ENCODE results near the gene SHISA4.
"Not testable (repeated sequence)": the region's sequence is repeated elsewhere in the genome, so short reads cannot be mapped to it uniquely, and the experiment has no call there.

Gene SHISA4, protein sequence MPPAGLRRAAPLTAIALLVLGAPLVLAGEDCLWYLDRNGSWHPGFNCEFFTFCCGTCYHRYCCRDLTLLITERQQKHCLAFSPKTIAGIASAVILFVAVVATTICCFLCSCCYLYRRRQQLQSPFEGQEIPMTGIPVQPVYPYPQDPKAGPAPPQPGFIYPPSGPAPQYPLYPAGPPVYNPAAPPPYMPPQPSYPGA

GRCh38 chr1:201888282-201889089 is at the start of gene SHISA4:
Gene SHISA4 (plus strand): TSS chr1:201888898. CDS start chr1:201888995, 97 bp downstream.
- Histone ChIP-seq H3K27me3 (peaks cover 47% of the 10 kb centered on the region), H3K9me3 (no peaks in the 10 kb centered on the region), H4K20me1 (peaks cover 6% of the 10 kb centered on the region; the same call in 1 of the 2 replicates), H3K9ac (no peak within 1 kb of the TSS), H3K4me3 (peak within 1 kb of the TSS; percentile 38), H3K4me2 (peak within 1 kb of the TSS; percentile 54), H3K27ac (no peak within 1 kb of the TSS), H3K36me3 (no peaks in the 10 kb centered on the region), H3K4me1 (peaks cover 19% of the 10 kb centered on the region)
- TF ChIP-seq Cebpa-rat (IDR thresholded peaks at IDR 0.05) = no peak

GRCh38 chr1:201839089-201839488 is 49.6 kb upstream of the SHISA4 start:
- H3K4me2 ChIP-seq, H3K27ac ChIP-seq, H3K9ac ChIP-seq, H3K27me3 ChIP-seq, H3K4me3 ChIP-seq, H3K9me3 ChIP-seq: not testable (repeated sequence)
- peaks cover 100% of the 10 kb centered on the region for H4K20me1 ChIP-seq
- H3K36me3 ChIP-seq = peaks cover 73% of the 10 kb centered on the region
- H3K4me1 ChIP-seq = peaks cover 36% of the 10 kb centered on the region

DNA sequence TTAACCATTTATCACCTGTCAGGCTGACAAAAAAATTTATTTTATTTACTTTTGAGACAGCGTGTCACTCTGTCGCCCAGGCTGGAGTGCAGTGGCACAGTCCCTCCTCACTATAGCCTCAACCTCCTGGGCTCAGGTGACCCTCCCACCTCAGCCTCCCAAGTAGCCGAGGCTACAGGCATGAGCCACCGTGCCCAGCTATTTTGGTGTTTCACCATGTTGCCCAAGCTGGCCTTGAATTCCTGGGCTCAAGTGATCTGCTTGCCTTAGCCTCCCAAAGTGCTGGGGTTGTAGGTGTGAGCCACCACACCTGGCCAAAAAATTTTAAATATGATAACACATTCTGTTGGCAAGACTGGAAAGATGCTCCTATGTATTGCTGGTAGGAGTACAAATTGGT is 48.6 kb upstream of the SHISA4 start:
- peaks cover 70% of the 10 kb centered on the region for H3K36me3 ChIP-seq
- peaks cover 100% of the 10 kb centered on the region for H4K20me1 ChIP-seq
- H3K27ac ChIP-seq = no peak overlapping the region
- H3K9me3 ChIP-seq = no peaks in the 10 kb centered on the region
- peaks cover 27% of the 10 kb centered on the region for H3K4me1 ChIP-seq
- H3K4me2 ChIP-seq = no peak overlapping the region
- no peaks in the 10 kb centered on the region for H3K27me3 ChIP-seq
- no peak overlapping the region for H3K4me3 ChIP-seq
- H3K9ac ChIP-seq = no peak overlapping the region
- no peak for TF ChIP-seq Cebpa-rat (IDR thresholded peaks at IDR 0.05)

GRCh38 chr1:201840490-201840889 is 48.2 kb upstream of the SHISA4 start:
- Histone ChIP-seq H3K27ac (no peak overlapping the region), H3K9me3 (no peaks in the 10 kb centered on the region), H3K4me2 (no peak overlapping the region), H3K4me1 (peaks cover 23% of the 10 kb centered on the region), H4K20me1 (peaks cover 100% of the 10 kb centered on the region), H3K36me3 (peaks cover 68% of the 10 kb centered on the region), H3K4me3 (no peak overlapping the region), H3K27me3 (no peaks in the 10 kb centered on the region), H3K9ac (no peak overlapping the region)
- TF ChIP-seq Cebpa-rat (IDR thresholded peaks at IDR 0.05) = no peak

DNA sequence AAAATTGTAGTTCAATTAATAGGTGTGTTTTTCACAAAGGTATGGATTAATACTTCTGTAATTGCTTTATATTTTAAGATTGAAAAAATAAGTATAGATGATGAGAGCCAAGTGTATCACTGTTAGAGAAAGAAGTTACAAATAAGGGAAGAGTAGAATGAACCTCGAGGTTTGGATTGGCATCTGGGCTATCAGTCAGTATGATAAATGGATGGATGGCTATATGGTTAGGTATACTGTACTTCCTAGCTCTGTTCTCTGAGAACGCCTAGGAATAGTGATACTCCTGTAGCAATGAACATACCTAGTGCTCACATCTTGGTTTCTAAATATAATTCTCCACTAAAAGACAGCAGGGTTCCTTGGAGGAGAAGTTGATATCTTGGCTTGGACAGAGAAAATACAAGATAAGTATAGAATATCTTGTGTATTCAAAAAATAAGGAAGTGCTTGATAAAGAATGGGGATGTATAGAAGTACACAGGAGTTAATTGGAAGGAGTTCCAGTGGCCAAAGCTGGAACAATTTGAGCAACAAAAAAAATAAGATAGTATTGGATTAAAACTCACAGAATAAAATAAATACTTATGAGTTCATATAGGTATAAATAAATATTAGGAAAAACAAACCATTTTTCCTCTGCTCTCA is 47.3 kb upstream of the SHISA4 start:
- Histone ChIP-seq H3K4me1 (peaks cover 14% of the 10 kb centered on the region), H3K4me2 (no peak overlapping the region), H3K27ac (no peak overlapping the region), H3K9me3 (no peaks in the 10 kb centered on the region), H4K20me1 (peaks cover 100% of the 10 kb centered on the region), H3K36me3 (peaks cover 64% of the 10 kb centered on the region), H3K9ac (no peak overlapping the region), H3K27me3 (no peaks in the 10 kb centered on the region), H3K4me3 (no peak overlapping the region)
- no peak for TF ChIP-seq Cebpa-rat (IDR thresholded peaks at IDR 0.05)

GRCh38 chr1:201842472-201843027 is 46.1 kb upstream of the SHISA4 start:
- Histone ChIP-seq H3K4me1 (peaks cover 10% of the 10 kb centered on the region), H4K20me1 (peaks cover 100% of the 10 kb centered on the region), H3K36me3 (peaks cover 74% of the 10 kb centered on the region), H3K27ac (no peak overlapping the region), H3K27me3 (no peaks in the 10 kb centered on the region), H3K4me2 (no peak overlapping the region), H3K4me3 (no peak overlapping the region), H3K9ac (no peak overlapping the region), H3K9me3 (no peaks in the 10 kb centered on the region)
- no peak for TF ChIP-seq Cebpa-rat (IDR thresholded peaks at IDR 0.05)

DNA sequence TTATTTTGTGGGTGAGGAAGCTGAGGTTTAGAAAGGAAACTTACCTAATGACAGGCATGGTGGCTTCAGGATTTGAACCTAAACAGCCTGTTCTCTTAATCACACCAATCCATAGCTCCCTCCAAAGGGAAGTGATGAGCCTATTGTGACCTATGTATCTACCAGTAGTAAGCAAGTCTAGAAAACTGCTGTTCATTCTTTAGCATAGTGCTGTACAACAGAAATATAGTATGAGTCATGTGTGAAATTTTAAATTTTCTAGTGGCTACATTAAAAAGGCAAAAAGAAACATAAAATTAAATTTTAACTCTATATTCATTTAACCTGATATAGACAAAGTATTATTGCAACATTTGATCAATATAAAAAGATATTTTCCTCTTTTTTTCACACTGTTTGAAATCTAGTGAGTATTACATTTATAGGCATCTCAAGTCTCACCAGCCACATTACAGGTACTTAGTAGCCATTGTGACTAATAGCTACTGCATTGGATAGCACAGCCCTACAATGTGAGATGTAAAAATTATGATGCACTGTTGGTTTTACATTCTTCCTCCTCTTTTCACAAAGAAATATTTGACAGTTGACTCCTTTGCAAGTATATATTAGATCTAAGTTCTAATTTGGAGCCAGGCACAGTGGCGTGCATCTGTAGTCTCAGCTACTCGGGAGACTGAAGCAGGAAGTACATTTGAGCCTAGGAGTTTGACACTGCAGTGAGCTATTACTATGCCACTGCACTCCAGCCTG is 43.2 kb upstream of the SHISA4 start:
- no peaks in the 10 kb centered on the region for H3K27me3 ChIP-seq
- H3K9me3 ChIP-seq = no peaks in the 10 kb centered on the region
- H3K9ac ChIP-seq = no peak overlapping the region
- peaks cover 17% of the 10 kb centered on the region for H3K4me1 ChIP-seq
- TF ChIP-seq Cebpa-rat (IDR thresholded peaks at IDR 0.05) = no peak
- no peak overlapping the region for H3K4me3 ChIP-seq
- H3K27ac ChIP-seq = no peak overlapping the region
- no peak overlapping the region for H3K4me2 ChIP-seq
- H4K20me1 ChIP-seq = peaks cover 82% of the 10 kb centered on the region
- H3K36me3 ChIP-seq = peaks cover 76% of the 10 kb centered on the region

GRCh38 chr1:201847150-201847549 is 41.5 kb upstream of the SHISA4 start:
- Histone ChIP-seq H3K27ac (no peak overlapping the region), H3K4me3 (no peak overlapping the region), H3K4me2 (no peak overlapping the region), H3K9me3 (no peaks in the 10 kb centered on the region), H3K4me1 (peaks cover 17% of the 10 kb centered on the region), H4K20me1 (peaks cover 65% of the 10 kb centered on the region), H3K36me3 (peaks cover 81% of the 10 kb centered on the region), H3K9ac (no peak overlapping the region), H3K27me3 (no peaks in the 10 kb centered on the region)
- TF ChIP-seq Cebpa-rat (IDR thresholded peaks at IDR 0.05) = no peak

DNA sequence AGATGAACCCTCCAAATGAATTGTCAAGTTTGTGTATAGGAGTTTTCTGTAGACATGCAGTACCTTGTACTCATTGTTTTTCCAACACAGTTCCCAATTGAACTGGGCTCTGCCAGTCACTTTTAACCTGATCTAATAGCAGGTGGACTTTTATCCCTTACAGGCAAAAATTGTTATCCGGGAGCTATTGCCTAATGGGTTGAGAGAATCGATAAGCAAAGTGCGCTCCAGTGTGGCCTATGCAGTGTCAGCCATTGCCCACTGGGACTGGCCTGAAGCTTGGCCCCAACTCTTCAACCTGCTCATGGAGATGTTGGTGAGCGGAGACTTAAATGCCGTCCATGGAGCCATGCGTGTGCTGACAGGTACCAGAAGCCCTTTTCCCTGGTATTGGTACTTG is 40.5 kb upstream of the SHISA4 start:
- TF ChIP-seq Cebpa-rat (IDR thresholded peaks at IDR 0.05) = no peak
- Histone ChIP-seq H3K27ac (no peak overlapping the region), H3K27me3 (no peaks in the 10 kb centered on the region), H3K9ac (no peak overlapping the region), H3K36me3 (peaks cover 81% of the 10 kb centered on the region), H3K4me2 (no peak overlapping the region), H3K4me3 (no peak overlapping the region), H3K4me1 (peaks cover 17% of the 10 kb centered on the region), H4K20me1 (peaks cover 55% of the 10 kb centered on the region), H3K9me3 (no peaks in the 10 kb centered on the region)
